Caco-2 (cell line): ENCODE measurements around the gene NRN1L. TPM values are rescaled to one million over a fixed set of nuclear protein-coding genes. Genes with fewer than 3 reads are reported as not detected.

Experiments
- BruUV-seq: library from RNA; stranded (reverse); fragments of 400-500 nt; replicated peaks from 2 replicates; lab custom pipeline; 2021; lab: Mats Ljungman, UMichigan
- CTCF ChIA-PET: fragments of 300-600 bp; sonication (Branson Sonifier 250); formaldehyde crosslinking; loops from one replicate; lab custom pipeline; 2022; ENCODE audit warnings: antibody characterized with exemption; lab: Charles Lee
- POLR2A ChIA-PET: fragments of 300-600 bp; sonication (Branson Sonifier 250); formaldehyde crosslinking; loops from one replicate; lab custom pipeline; 2022; ENCODE audit warnings: antibody characterized with exemption; lab: Charles Lee
- DNase-seq, 2 experiments: peaks; one replicate each; pipeline versions ENCODE4 v3.0.0 to v3.0.0-alpha.2; 2020 to 2022
- H3K27me3 ChIP-seq: replicated peaks from 2 replicates; pipeline ENCODE4 v1.6.0; 2011; ENCODE audit warnings: low read length; ENCODE audit not compliant: control insufficient read depth, insufficient read depth
- H3K36me3 ChIP-seq: 2 replicates; pipeline ENCODE4 v1.5.1; 2011; ENCODE audit warnings: low read length; ENCODE audit not compliant: control insufficient read depth, insufficient read depth
- H3K4me1 ChIP-seq: fragments of 250-450 bp; sonication (Bioruptor Pico); 2 replicates; pipeline ENCODE4 v1.5.1; 2020; ENCODE audit warnings: mild to moderate bottlenecking
- H3K4me3 ChIP-seq: 2 replicates; pipeline ENCODE4 v1.5.1; 2011; ENCODE audit warnings: low read depth, mild to moderate bottlenecking, control low read depth, low read length
- H3K9me3 ChIP-seq: fragments of 250-450 bp; sonication (Bioruptor Pico); 2 replicates; pipeline ENCODE4 v1.5.1; 2020; ENCODE audit warnings: mild to moderate bottlenecking, moderate library complexity
- H3K27ac Mint-ChIP-seq: one replicate; pipeline ENCODE4 v1.8.0; 2022; ENCODE audit warnings: mixed read lengths; ENCODE audit not compliant: unreplicated experiment
- H3K27me3 Mint-ChIP-seq: one replicate; pipeline ENCODE4 v1.8.0; 2022; ENCODE audit warnings: mixed read lengths; ENCODE audit not compliant: insufficient read depth, unreplicated experiment
- H3K36me3 Mint-ChIP-seq: one replicate; pipeline ENCODE4 v1.8.0; 2022; ENCODE audit warnings: mild to moderate bottlenecking, mixed read lengths; ENCODE audit not compliant: insufficient read depth, unreplicated experiment
- H3K4me1 Mint-ChIP-seq: one replicate; pipeline ENCODE4 v1.8.0; 2022; ENCODE audit warnings: low read depth, mixed read lengths; ENCODE audit not compliant: unreplicated experiment
- H3K4me3 Mint-ChIP-seq: one replicate; pipeline ENCODE4 v1.8.0; 2022; ENCODE audit warnings: mild to moderate bottlenecking, moderate library complexity, mixed read lengths; ENCODE audit not compliant: unreplicated experiment
- H3K9me3 Mint-ChIP-seq: one replicate; pipeline ENCODE4 v1.8.0; 2022; ENCODE audit warnings: mixed read lengths; ENCODE audit not compliant: unreplicated experiment
- CTCF ChIP-seq, 2 experiments: fragments of 200-600 bp in 1 of 2; IDR thresholded peaks; 1 replicate in 1 of 2; 2 replicates in 1 of 2; pipeline versions ENCODE4 v1.5.1 to v1.8.0; 2011 to 2022; ENCODE audit warnings: antibody characterized with exemption in 1 of 2, control low read depth in 1 of 2, inconsistent platforms in 1 of 2, low read depth in 1 of 2, low read length in 1 of 2, mild to moderate bottlenecking in 1 of 2, moderate library complexity in 1 of 2; ENCODE audit not compliant: insufficient read depth in 1 of 2, severe bottlenecking in 1 of 2, unreplicated experiment in 1 of 2
- intact Hi-C: fragments of 100-400 bp; cut with micrococcal nuclease; formaldehyde crosslinking; loops from one replicate; pipeline ENCODE4 v1.10.0; 2022; ENCODE audit not compliant: unreplicated experiment
- total RNA-seq: library from RNA; stranded (reverse); gene quantifications from 2 replicates; pipeline ENCODE4 v1.2.3, GENCODE V29; 2022

Gene NRN1L
- total RNA-seq, 1 experiment from 2014 or later = 0.93 TPM

DNA sequence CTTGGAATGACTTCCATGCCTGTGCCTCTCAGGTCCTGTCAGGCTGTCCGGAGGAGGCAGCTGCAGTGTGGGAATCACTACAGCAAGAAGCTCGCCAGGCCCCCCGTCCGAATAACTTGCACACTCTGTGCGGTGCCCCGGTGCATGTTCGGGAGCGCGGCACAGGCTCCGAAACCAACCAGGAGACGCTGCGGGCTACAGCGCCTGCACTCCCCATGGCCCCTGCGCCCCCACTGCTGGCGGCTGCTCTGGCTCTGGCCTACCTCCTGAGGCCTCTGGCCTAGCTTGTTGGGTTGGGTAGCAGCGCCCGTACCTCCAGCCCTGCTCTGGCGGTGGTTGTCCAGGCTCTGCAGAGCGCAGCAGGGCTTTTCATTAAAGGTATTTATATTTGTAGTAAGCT lies 1.3 kb downstream of the NRN1L start:
- intact Hi-C loops = no loop called here
- H3K4me1 ChIP-seq = peaks cover 49% of the 10 kb centered on the region
- no peak overlapping the region for H3K4me3 Mint-ChIP-seq
- peak overlapping the region; percentile 7 for H3K27ac Mint-ChIP-seq
- no peak for DNase-seq
- no TSS peak for BruUV-seq
- no peak for TF ChIP-seq CTCF (IDR thresholded peaks at IDR 0.05; ENCODE audit: insufficient read depth in 1 of 2, low read depth in 1 of 2, low read length in 1 of 2, severe bottlenecking in 1 of 2, unreplicated experiment in 1 of 2)
- POLR2A ChIA-PET = no interaction called here
- no peak overlapping the region for H3K4me3 ChIP-seq
- no peaks in the 10 kb centered on the region for H3K9me3 Mint-ChIP-seq
- H3K36me3 ChIP-seq = peaks cover 6% of the 10 kb centered on the region
- CTCF ChIA-PET = interaction anchor here (0.6 to 5.0 kb wide), 5 partner anchors 13 to 213 kb away, joined by 3 to 47 read pairs (median 4); partner anchors contain the start of genes EDC4 and PSMB10
- H3K4me1 Mint-ChIP-seq = peaks cover 31% of the 10 kb centered on the region
- H3K9me3 ChIP-seq = no peaks in the 10 kb centered on the region
- no peaks in the 10 kb centered on the region for H3K27me3 Mint-ChIP-seq
- H3K36me3 Mint-ChIP-seq = peaks cover 56% of the 10 kb centered on the region
- H3K27me3 ChIP-seq = no peaks in the 10 kb centered on the region

- no peak for DNase-seq
- peaks cover 5% of the 10 kb centered on the region; the same call in 1 of the 2 replicates for H3K36me3 ChIP-seq
- Mint-ChIP-seq H3K36me3 (peaks cover 51% of the 10 kb centered on the region), H3K27me3 (no peaks in the 10 kb centered on the region), H3K9me3 (no peaks in the 10 kb centered on the region), H3K4me1 (peaks cover 30% of the 10 kb centered on the region), H3K4me3 (no peak overlapping the region), H3K27ac (peak overlapping the region; percentile 7)
- BruUV-seq = no TSS peak
- no peak for TF ChIP-seq CTCF (IDR thresholded peaks at IDR 0.05; ENCODE audit: insufficient read depth in 1 of 2, low read depth in 1 of 2, low read length in 1 of 2, severe bottlenecking in 1 of 2, unreplicated experiment in 1 of 2)
- peaks cover 49% of the 10 kb centered on the region for H3K4me1 ChIP-seq
- intact Hi-C loops = no loop called here
- CTCF ChIA-PET = interaction anchor here (0.9 to 5.0 kb wide), 3 partner anchors 13 to 70 kb away, joined by 4 to 47 read pairs (median 5); partner anchors contain the start of genes EDC4 and PSMB10
- H3K9me3 ChIP-seq = no peaks in the 10 kb centered on the region
- H3K4me3 ChIP-seq = no peak overlapping the region
- POLR2A ChIA-PET = no interaction called here
- no peaks in the 10 kb centered on the region for H3K27me3 ChIP-seq
Measured at GRCh38 chr16:67886387-67886786, 1.7 kb downstream of the NRN1L start.

- POLR2A ChIA-PET = no interaction called here
- CTCF ChIA-PET = no interaction called here
Measured at GRCh38 chr16:67888331-67888730, 3.6 kb downstream of the NRN1L start.

More at GRCh38 chr16:67888331-67888730, 3.6 kb downstream of the NRN1L start:
- Mint-ChIP-seq H3K4me1 (peaks cover 20% of the 10 kb centered on the region), H3K4me3 (no peak overlapping the region), H3K9me3 (no peaks in the 10 kb centered on the region), H3K27me3 (no peaks in the 10 kb centered on the region), H3K27ac (no peak overlapping the region), H3K36me3 (peaks cover 36% of the 10 kb centered on the region)
- H3K4me1 ChIP-seq = peaks cover 37% of the 10 kb centered on the region
- intact Hi-C loops = no loop called here
- BruUV-seq = no TSS peak
- no peak for TF ChIP-seq CTCF (IDR thresholded peaks at IDR 0.05; ENCODE audit: insufficient read depth in 1 of 2, low read depth in 1 of 2, low read length in 1 of 2, severe bottlenecking in 1 of 2, unreplicated experiment in 1 of 2)
- no peak for DNase-seq
- H3K27me3 ChIP-seq = no peaks in the 10 kb centered on the region
- peaks cover 2% of the 10 kb centered on the region; the same call in 1 of the 2 replicates for H3K36me3 ChIP-seq
- no peaks in the 10 kb centered on the region for H3K9me3 ChIP-seq
- H3K4me3 ChIP-seq = no peak overlapping the region
